CD4-positive, alpha-beta T cell treated with Interferon gamma for 1 hour (primary cell): ENCODE results near the gene CCDC191.
A peak's percentile ranks its signal among the peaks of the same experiment; 100 is the strongest.

Experiments
- DNase-seq: peaks from one replicate; pipeline ENCODE4 v3.0.0-alpha.2; 2020

CCDC191 gene, protein sequence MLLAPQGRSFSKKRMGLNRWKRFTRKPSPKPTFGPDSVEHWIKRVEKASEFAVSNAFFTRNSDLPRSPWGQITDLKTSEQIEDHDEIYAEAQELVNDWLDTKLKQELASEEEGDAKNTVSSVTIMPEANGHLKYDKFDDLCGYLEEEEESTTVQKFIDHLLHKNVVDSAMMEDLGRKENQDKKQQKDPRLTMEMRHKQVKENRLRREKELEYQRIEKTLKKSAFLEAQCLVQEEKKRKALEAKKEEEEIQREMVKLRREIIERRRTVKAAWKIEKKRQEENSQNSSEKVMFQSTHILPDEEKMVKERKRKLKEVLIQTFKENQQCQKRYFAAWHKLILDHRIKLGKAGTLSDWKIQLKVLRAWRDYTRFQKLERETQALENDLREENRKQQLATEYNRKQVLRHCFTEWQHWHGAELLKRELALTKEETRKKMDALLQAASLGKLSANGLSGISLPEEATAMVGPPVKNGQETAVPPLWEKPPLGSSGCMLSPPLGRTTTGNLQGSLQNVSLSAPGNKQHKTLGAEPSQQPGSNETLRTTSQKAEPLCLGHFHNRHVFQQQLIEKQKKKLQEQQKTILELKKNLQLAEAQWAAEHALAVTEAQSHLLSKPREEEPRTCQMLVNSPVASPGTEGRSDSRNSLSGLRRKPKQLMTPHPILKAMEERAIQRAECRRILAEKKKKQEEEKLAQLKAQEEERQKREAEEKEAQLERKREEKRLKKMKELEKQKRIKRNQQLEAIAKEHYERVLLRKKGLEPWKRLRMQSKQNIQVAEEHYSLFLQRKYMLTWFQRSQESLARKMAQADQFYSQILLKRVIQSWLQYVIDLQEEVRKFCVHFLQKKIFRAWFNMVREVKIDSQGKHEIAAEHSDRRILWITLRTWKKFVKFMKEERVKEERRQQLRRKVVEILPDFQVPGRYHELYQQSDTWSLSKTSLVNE

GRCh38 chr3:114056130-114057010 lies at the start of gene CCDC191, which contains the start of gene QTRT2:
CCDC191 (minus strand) TSS chr3:114056526; CDS start chr3:114056466, 60 bp downstream.
QTRT2 (plus strand) TSS chr3:114056737; CDS start chr3:114065258, 8,521 bp downstream.
- peak; percentile 99 for DNase-seq

DNA sequence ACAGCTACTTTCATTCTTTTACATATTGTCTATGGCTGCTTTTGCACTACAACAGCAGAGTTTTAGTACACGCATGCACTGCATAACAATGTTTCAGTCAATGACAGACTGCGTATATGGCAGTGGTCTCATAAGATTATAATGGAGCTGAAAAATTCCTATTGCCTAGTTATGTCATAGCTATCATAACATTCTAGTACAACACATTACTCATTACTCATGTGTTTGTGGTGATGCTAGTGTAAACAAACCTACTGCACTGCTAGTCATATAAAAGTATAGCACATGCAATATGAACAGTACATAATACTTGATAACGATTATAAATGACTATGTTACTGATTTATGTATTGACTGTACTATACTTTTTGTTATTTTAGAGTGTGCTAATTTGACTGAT lies 48.1 kb upstream of the CCDC191 start:
- DNase-seq, result no peak

GRCh38 chr3:114103858-114104257 lies 47.5 kb upstream of the CCDC191 start:
- DNase-seq, result no peak

DNA sequence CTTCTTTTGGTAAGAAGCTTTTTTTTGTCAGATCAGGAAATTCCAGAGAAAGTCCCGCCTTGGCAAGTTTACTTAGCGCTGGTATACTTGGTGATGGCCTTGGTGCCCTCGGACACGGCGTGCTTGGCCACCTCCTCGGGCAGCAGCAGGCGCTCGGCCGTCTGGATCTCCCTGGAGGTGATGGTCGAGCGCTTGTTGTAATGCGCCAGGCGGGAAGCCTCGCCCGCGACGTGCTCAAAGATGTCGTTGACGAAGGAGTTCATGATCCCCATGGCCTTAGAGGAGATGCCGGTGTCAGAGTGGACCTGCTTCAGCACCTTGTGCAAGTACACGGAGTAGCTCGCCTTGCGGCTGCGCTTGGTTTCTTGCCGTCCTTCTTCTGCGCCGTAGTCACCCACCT lies 46.9 kb upstream of the CCDC191 start:
- no peak for DNase-seq

DNA sequence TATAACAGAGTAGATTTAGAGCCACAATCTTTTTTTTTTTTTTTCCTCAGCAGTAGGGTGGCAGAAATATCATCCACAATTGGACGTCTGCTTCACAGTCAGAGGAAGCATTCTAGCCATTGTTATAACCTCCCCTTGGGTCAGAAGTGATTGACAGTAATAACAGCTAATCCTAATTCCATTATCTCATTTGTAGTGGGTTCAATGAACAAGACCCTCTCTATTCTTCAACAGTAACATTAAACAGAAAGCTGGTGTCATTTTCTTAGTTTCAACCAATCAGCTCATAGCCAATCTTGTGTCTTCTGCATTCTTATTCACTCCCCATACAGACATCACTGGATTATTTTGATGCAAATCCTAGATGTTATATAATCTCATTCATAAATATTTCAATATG lies 44.8 kb upstream of the CCDC191 start:
- no peak for DNase-seq

DNA sequence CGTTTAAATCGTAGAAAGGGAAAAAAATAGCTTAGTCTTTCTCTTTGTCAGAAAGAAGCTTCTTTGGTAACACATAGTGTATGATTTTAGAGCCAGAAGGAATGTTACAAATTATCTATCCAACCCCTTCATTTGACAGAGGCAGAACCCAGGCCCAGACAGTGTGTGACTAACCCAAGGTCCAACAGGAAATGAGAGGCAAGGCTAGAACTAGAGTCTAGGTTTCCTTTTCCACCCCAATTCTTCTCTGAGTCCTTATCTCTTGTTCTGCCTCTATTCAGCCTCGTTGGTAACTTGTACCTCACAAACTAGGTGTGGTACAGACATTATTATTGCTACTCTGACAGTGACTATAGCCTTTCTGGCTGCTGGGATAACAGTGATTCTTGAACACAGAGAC lies 39.5 kb upstream of the CCDC191 start:
- DNase-seq, result no peak

GRCh38 chr3:114093596-114093995 lies 37.3 kb upstream of the CCDC191 start:
- DNase-seq, result no peak

- no peak for DNase-seq
Measured at GRCh38 chr3:114093016-114093380, 36.7 kb upstream of the CCDC191 start.

DNA sequence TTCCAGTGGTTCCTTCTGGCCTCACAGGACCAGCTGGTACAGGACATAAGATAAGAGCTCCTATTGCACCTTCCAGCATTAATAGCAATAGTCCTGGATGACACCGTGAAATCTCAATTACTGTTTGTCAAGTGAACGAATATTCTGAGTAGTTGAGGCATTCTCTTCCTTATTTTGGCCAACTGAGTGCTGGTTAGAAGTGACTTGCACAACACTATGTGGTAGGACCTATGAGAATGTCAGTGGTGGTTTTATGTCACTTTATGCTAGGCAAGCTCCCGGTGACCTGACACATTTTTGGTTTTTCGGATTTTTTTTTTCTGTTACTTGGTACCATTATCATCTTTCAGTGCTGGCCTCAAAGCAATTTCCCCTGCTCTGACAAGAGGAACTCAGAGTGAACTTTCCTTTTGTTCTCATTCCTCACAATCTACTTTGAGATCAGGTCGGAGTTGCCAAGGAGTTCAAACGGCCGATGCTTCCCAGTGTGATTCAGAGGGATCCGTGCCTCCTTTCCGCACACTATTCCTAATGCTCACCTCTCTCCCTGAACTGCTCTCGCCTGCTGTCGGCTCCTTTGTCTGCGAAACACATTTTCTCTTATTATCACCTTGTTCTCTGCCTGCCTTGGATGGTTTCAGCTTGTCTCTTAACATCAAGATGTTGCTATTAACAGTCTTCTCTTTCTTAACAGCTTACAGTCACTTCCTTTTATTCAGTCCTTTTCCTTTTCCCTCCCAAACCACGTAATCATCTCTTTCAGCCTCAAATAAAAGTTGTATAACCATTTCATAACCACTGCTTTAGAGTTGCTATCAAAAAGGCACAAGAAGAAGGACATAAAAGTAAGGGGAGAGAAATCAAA lies 36.1 kb upstream of the CCDC191 start:
- DNase-seq, result no peak

GRCh38 chr3:114089675-114090074 lies 33.3 kb upstream of the CCDC191 start:
- DNase-seq, result no peak

- DNase-seq, result no peak
Measured at GRCh38 chr3:114086356-114086755, 30.0 kb upstream of the CCDC191 start.

DNA sequence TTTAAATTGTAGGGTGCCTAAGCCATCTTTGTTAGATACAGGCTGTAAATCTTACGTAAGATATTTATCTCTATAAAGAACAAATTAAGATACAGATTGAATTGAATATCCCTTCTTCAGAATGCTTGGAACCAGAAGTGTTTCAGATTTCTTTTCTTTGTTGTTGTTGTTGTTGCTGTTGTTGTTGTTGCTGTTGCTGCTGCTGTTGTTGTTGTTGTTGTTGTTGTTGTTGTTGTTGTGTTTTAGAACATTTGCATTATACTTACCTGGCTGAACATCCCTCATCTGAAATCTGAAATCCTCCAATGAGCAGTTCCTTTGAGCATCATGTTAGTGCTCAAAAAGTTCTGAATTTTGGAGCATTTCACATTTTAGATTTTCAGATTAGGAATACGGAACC lies 26.8 kb upstream of the CCDC191 start:
- no peak for DNase-seq

DNA sequence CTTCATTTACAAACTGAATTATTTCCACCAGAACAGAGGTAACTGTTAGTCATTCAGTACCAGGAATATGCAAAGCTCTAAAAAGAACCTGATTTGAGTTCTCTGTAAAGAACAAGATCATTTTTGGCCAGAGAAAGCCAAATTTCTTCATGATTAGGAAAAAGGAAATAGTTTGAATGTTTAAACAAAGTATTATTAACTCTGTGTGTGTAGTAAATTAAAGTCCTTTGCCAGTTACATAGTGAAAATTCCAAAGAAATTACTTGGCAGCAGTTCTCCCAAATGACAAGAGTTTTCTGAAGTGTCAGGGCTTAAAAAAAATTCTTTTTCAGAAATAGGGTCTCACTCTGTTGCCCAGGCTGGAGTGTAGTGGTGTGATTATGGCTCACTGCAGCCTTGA lies 24.7 kb upstream of the CCDC191 start:
- no peak for DNase-seq

GRCh38 chr3:114080201-114080600 lies 23.9 kb upstream of the CCDC191 start:
- DNase-seq, result no peak

GRCh38 chr3:114079761-114080160 lies 23.4 kb upstream of the CCDC191 start:
- DNase-seq, result no peak

- DNase-seq, result no peak
Measured at GRCh38 chr3:114078126-114078525, 21.8 kb upstream of the CCDC191 start.

DNA sequence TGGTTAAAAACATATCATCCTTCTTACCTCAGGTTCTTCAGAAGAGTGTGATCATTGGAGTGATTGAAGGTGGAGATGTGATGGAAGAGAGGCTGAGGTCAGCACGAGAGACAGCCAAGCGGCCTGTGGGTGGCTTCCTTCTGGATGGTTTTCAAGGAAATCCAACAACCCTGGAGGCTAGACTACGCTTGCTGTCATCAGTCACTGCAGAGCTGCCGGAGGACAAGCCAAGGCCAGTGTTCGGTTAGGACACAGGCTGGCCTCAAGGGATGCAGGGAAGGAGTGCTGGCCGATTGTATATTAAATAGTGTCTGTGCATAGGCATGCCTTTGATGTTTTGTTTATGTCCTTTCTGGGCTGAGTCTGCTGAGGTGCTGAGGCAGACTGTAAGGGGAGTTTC lies 20.4 kb upstream of the CCDC191 start:
- DNase-seq, result no peak

DNA sequence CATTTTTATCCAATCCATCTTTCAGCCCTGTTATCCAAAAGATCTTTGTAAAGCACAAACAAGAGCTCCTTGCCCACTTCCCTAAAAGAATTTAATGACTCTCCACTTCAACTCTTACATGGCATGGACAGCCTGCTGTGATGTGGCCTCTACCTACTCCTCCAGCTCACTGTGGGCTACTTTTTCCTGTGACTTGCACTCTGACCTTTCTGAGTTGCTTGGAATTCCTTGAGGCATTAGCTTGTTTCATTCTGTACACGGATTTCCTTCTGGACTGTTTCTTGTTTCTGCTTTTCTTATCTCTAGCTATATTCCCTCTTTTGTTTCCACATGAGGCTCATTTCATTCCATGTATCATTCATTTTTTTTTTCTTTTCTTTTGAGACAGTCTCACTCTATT lies 15.5 kb upstream of the CCDC191 start:
- no peak for DNase-seq

GRCh38 chr3:114068336-114068735 lies 12.0 kb upstream of the CCDC191 start:
- no peak for DNase-seq

DNA sequence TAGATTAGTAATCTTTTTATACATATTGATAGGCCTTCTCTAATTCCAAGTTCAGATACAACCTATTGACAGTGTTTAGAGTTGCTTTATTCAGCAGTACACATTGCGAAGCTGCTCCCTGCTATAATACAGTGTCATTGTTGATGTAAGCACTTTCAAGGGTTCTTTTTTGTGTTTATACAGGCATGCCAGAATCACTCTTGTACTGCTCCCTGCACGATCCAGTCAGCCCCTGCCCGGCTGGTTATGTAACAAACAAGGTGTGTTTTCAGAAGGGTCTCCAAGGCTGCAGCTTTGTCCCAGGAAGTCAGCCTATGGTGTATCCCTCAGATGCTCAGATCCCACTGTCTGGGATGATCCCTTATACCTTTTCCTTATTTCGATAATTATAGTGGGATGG lies 11.5 kb upstream of the CCDC191 start:
- no peak for DNase-seq

DNA sequence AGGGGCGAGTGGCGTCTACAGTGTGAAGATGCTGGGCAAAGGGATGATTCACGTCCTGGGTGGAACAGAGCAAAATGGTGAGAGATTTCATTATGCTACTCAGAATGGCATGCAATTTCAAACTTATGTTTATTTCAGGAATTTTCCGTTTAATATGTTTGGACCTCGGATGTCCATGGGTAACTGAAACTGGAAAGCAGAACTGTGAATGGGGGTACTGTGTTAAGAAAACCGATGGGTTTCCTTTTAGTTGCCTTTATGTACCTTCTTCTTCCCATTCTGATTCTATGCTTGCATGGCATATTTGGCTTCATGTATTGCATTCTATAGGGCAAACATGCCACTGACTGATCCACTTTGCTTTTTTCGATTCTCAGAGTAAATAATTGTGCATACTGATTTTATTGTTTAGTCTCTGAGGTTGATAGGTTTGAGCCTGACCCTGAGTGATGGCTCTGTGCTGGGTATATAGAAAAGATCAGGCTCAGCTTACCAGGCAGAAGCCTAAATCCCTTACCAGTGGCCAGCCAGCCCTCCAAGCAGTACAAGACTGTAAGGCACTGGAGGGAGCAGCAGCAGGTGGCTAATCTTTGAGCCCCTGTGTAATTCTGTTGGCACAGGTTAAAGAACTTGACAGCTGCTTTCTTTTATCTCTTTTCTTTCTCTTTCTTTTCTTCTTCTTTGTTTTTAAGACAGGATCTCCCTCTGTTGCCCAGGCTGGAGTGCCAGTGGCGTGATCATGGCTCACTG lies 4.8 kb upstream of the CCDC191 start:
- no peak for DNase-seq
